ENCODE results near the gene SMARCA4. TPM values are rescaled to one million over a fixed set of nuclear protein-coding genes. Genes with fewer than 3 reads are reported as not detected.
"Not testable (repeated sequence)": the region's sequence is repeated elsewhere in the genome, so short reads cannot be mapped to it uniquely, and the experiment has no call there.

The SMARCA4 gene
- total RNA-seq, 1 experiment from 2014 or later = 36.2 TPM

DNA sequence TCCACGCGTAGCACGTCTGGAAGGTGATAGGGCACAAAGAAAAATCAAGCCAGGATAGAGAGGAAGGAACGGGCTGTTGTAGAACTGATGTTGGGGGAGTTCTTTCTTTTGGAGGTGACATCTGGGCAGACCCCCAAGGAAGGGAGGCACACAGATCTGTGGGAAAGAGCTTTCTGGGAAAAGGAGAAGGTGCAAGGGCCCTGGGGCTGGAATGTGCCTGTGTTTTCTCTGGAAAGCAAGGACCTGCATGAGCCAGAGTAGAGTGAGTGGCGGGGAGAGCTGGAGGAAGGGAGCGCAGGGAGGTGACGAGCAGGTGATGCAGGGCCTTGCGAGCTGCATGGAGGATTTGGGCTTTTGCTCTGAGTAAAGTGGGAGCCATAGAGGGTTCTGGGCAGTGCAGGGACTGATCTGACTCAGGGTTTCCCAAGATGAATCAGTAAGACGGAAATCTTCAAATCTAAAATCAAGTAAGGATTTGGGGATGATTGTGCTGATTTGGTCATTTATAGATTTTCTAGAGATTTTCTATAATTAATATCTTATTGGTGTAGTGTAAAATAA is 30.8 kb downstream of the SMARCA4 start:
- BruUV-seq (replicated peaks) = no TSS peak
- intact Hi-C loops (cut with micrococcal nuclease; ENCODE audit: unreplicated experiment) = no loop called here
- H3K9me3 ChIP-seq (ENCODE audit: control insufficient read depth, insufficient read depth, low read depth, low read length) = no peaks in the 10 kb centered on the region
- POLR2A ChIA-PET = no interaction called here
- H3K4me1 ChIP-seq (ENCODE audit: control insufficient read depth, insufficient read depth, low read length) = no peaks in the 10 kb centered on the region
- no peaks in the 10 kb centered on the region for H3K36me3 ChIP-seq (ENCODE audit: control insufficient read depth, insufficient read depth, low read length)
- TF ChIP-seq POLR2AphosphoS5 (IDR thresholded peaks at IDR 0.05; ENCODE audit: low read depth, low read length) (no peak), TCF7L2 (IDR thresholded peaks at IDR 0.05; ENCODE audit: low read depth, low read length) (no peak), SIN3A (IDR thresholded peaks at IDR 0.05; ENCODE audit: borderline replicate concordance, insufficient read depth, low read depth, low read length) (no peak)
- TF ChIP-seq, protein P1, sequence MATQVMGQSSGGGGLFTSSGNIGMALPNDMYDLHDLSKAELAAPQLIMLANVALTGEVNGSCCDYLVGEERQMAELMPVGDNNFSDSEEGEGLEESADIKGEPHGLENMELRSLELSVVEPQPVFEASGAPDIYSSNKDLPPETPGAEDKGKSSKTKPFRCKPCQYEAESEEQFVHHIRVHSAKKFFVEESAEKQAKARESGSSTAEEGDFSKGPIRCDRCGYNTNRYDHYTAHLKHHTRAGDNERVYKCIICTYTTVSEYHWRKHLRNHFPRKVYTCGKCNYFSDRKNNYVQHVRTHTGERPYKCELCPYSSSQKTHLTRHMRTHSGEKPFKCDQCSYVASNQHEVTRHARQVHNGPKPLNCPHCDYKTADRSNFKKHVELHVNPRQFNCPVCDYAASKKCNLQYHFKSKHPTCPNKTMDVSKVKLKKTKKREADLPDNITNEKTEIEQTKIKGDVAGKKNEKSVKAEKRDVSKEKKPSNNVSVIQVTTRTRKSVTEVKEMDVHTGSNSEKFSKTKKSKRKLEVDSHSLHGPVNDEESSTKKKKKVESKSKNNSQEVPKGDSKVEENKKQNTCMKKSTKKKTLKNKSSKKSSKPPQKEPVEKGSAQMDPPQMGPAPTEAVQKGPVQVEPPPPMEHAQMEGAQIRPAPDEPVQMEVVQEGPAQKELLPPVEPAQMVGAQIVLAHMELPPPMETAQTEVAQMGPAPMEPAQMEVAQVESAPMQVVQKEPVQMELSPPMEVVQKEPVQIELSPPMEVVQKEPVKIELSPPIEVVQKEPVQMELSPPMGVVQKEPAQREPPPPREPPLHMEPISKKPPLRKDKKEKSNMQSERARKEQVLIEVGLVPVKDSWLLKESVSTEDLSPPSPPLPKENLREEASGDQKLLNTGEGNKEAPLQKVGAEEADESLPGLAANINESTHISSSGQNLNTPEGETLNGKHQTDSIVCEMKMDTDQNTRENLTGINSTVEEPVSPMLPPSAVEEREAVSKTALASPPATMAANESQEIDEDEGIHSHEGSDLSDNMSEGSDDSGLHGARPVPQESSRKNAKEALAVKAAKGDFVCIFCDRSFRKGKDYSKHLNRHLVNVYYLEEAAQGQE (IDR thresholded peaks at IDR 0.05; ENCODE audit: insufficient read depth in 1 of 2, low read depth in 2 of 2, low read length in 1 of 2) = no peak
- TF ChIP-seq, protein P2, sequence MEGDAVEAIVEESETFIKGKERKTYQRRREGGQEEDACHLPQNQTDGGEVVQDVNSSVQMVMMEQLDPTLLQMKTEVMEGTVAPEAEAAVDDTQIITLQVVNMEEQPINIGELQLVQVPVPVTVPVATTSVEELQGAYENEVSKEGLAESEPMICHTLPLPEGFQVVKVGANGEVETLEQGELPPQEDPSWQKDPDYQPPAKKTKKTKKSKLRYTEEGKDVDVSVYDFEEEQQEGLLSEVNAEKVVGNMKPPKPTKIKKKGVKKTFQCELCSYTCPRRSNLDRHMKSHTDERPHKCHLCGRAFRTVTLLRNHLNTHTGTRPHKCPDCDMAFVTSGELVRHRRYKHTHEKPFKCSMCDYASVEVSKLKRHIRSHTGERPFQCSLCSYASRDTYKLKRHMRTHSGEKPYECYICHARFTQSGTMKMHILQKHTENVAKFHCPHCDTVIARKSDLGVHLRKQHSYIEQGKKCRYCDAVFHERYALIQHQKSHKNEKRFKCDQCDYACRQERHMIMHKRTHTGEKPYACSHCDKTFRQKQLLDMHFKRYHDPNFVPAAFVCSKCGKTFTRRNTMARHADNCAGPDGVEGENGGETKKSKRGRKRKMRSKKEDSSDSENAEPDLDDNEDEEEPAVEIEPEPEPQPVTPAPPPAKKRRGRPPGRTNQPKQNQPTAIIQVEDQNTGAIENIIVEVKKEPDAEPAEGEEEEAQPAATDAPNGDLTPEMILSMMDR (IDR thresholded peaks at IDR 0.05) = no peak
- CTCF ChIA-PET = no interaction called here
- H3K27ac ChIP-seq (ENCODE audit: low read length) = no peak overlapping the region
- H3K27me3 ChIP-seq (ENCODE audit: control insufficient read depth, insufficient read depth, low read length) = no peaks in the 10 kb centered on the region
- ATAC-seq (no peak), DNase-seq (ENCODE audit: low read depth, low spot score) (no peak)
- in situ Hi-C loops (cut with HindIII; ENCODE audit: low pct_unique_long_range_greater_than_20kb, low sequenced_read_pairs) = no loop called here
- H3K4me3 ChIP-seq (ENCODE audit: low read depth in 2 of 2, low read length in 2 of 2) = no peak overlapping the region

DNA sequence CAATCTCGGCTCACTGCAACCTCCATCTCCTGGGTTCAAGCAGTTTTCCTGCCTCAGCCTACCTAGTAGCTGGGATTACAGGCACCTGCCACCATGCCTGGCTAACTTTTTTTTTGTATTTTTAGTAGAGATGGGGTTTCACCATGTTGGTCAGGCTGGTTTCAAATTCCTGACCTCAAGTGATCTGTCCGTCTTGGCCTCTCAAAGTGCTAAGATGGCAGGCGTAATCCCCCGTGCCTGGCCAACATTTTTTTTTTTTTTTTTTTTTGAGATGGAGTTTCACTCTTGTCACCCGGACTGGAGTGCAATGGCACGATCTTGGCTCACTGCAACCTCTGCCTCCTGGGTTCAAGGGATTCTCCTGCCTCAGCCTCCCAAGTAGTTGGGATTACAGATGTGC is 31.3 kb downstream of the SMARCA4 start:
- H3K36me3 ChIP-seq (ENCODE audit: control insufficient read depth, insufficient read depth, low read length); BruUV-seq (replicated peaks); DNase-seq (ENCODE audit: low read depth, low spot score); CTCF ChIA-PET; H3K4me1 ChIP-seq (ENCODE audit: control insufficient read depth, insufficient read depth, low read length); H3K27me3 ChIP-seq (ENCODE audit: control insufficient read depth, insufficient read depth, low read length); H3K27ac ChIP-seq (ENCODE audit: low read length); ATAC-seq; H3K9me3 ChIP-seq (ENCODE audit: control insufficient read depth, insufficient read depth, low read depth, low read length); POLR2A ChIA-PET; H3K4me3 ChIP-seq (ENCODE audit: low read depth in 2 of 2, low read length in 2 of 2); in situ Hi-C loops (cut with HindIII; ENCODE audit: low pct_unique_long_range_greater_than_20kb, low sequenced_read_pairs); intact Hi-C loops (cut with micrococcal nuclease; ENCODE audit: unreplicated experiment): not testable (repeated sequence)

DNA sequence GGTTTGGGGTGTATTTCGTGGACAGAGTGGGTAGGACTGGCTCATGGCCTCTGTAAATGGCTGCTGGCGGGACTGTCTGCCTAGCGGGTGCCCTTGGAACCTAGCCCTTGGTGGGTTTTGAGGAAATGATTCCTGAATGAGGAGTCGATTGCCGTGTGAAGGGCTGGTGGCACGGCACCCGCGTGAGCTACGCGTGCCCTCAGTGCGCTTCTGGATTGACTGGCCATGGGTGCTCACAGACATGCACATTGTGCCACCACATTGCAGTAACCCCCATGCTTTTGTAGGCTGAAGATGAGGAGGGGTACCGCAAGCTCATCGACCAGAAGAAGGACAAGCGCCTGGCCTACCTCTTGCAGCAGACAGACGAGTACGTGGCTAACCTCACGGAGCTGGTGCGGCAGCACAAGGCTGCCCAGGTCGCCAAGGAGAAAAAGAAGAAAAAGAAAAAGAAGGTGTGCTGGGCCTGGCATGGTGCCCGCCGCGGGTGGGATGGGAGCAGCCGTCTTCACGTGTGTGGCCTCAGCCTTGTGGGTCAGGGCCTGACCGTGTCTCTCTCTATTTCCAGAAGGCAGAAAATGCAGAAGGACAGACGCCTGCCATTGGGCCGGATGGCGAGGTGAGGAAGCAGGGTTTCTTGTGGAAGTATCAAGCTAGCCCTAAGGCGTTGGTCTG is 35.2 kb downstream of the SMARCA4 start:
- CTCF ChIA-PET = no interaction called here
- no TSS peak for BruUV-seq (replicated peaks)
- in situ Hi-C loops (cut with HindIII; ENCODE audit: low pct_unique_long_range_greater_than_20kb, low sequenced_read_pairs) (no loop called here), intact Hi-C loops (cut with micrococcal nuclease; ENCODE audit: unreplicated experiment) (no loop called here)
- TF ChIP-seq POLR2AphosphoS5 (IDR thresholded peaks at IDR 0.05; ENCODE audit: low read depth, low read length) (no peak), TCF7L2 (IDR thresholded peaks at IDR 0.05; ENCODE audit: low read depth, low read length) (no peak), SIN3A (IDR thresholded peaks at IDR 0.05; ENCODE audit: borderline replicate concordance, insufficient read depth, low read depth, low read length) (no peak)
- TF ChIP-seq, protein P1 (IDR thresholded peaks at IDR 0.05; ENCODE audit: insufficient read depth in 1 of 2, low read depth in 2 of 2, low read length in 1 of 2) = no peak
- TF ChIP-seq, protein P2 (IDR thresholded peaks at IDR 0.05) = no peak
- H3K4me3 ChIP-seq (ENCODE audit: low read depth in 2 of 2, low read length in 2 of 2) = no peak overlapping the region
- no peaks in the 10 kb centered on the region for H3K36me3 ChIP-seq (ENCODE audit: control insufficient read depth, insufficient read depth, low read length)
- DNase-seq (ENCODE audit: low read depth, low spot score) (no peak), ATAC-seq (no peak)
- POLR2A ChIA-PET = no interaction called here
- no peak overlapping the region for H3K27ac ChIP-seq (ENCODE audit: low read length)
- H3K9me3 ChIP-seq (ENCODE audit: control insufficient read depth, insufficient read depth, low read depth, low read length) = no peaks in the 10 kb centered on the region
- no peaks in the 10 kb centered on the region for H3K27me3 ChIP-seq (ENCODE audit: control insufficient read depth, insufficient read depth, low read length)
- H3K4me1 ChIP-seq (ENCODE audit: control insufficient read depth, insufficient read depth, low read length) = no peaks in the 10 kb centered on the region

Data from Panc1 (cell line).